Thyroid gland (tissue), 4 donors: Measurements from ENCODE around the gene CPLX1. TPM values are rescaled to one million over a fixed set of nuclear protein-coding genes. Genes with fewer than 3 reads are reported as not detected.

ENCODE experiments used
- DNase-seq, 2 donors: peaks; one replicate each; pipeline ENCODE4 v3.0.0-alpha.2; 2019
- H3K27ac ChIP-seq, 3 donors: fragments of 200-600 bp; sonication (generic); 1 replicate in 2 of 3; 2 replicates in 1 of 3; pipeline ENCODE4 v1.5.1; 2016 to 2019; ENCODE audit warnings: mild to moderate bottlenecking in 1 of 3, moderate library complexity in 1 of 3
- H3K27me3 ChIP-seq: fragments of 200-600 bp; sonication (generic); one replicate; pipeline ENCODE4 v1.5.1; 2019
- H3K36me3 ChIP-seq, 2 donors: fragments of 200-600 bp; sonication (generic); one replicate each; pipeline ENCODE4 v1.5.1; 2016 to 2019
- H3K4me1 ChIP-seq, 2 donors: fragments of 200-600 bp; sonication (generic); one replicate each; pipeline ENCODE4 v1.5.1; 2017 to 2019
- H3K4me3 ChIP-seq, 3 donors: fragments of 200-600 bp; sonication (generic); replicated peaks in 1 of 3; 1 replicate in 2 of 3; 2 replicates in 1 of 3; pipeline ENCODE4 v1.5.1; 2016; ENCODE audit warnings: mild to moderate bottlenecking in 1 of 3
- H3K9me3 ChIP-seq: fragments of 200-600 bp; sonication (generic); one replicate; pipeline ENCODE4 v1.5.1; 2017
- CTCF ChIP-seq, 6 experiments: fragments of 200-600 bp in 3 of 6; fragments of 450-650 bp in 3 of 6; sonication (generic) in 3 of 6; IDR thresholded peaks; one replicate each; pipeline ENCODE4 v1.5.1; 2016 to 2019; ENCODE audit warnings: antibody characterized with exemption in 6 of 6, mild to moderate bottlenecking in 2 of 6, inconsistent platforms in 1 of 6, moderate library complexity in 1 of 6
- POLR2A ChIP-seq, 2 donors: fragments of 450-650 bp; IDR thresholded peaks; one replicate each; pipeline ENCODE4 v1.6.1; 2017; ENCODE audit warnings: antibody characterized with exemption in 2 of 2, mild to moderate bottlenecking in 2 of 2, moderate library complexity in 1 of 2
- WGBS, 2 donors: methylation state at CpG; one replicate each; pipeline ENCODE4 v1.1.5; 2017; 5-methylcytosine and 5-hydroxymethylcytosine counted together
- intact Hi-C: fragments of 100-400 bp; cut with DNase I; formaldehyde crosslinking; loops from one replicate; pipeline ENCODE4 v1.15.1; 2023
- total RNA-seq, 4 donors: library from RNA; depleted of rRNA; stranded (reverse); fragments of >200 nt; gene quantifications; one replicate each; pipeline ENCODE4 v1.2.3, GENCODE V29; 2016

CPLX1 gene
- total RNA-seq, 4 donors from 2014 or later = 0.75 to 3.2 (median 1.4) TPM; not detected in 1

GRCh38 chr4:742742-743311 lies 83.1 kb downstream of the CPLX1 start:
- Histone ChIP-seq H3K36me3 (peaks cover 8 to 16% of the 10 kb centered on the region in 2 donors), H3K9me3 (no peaks in the 10 kb centered on the region), H3K4me1 (no peaks in the 10 kb centered on the region), H3K27ac (no peak overlapping the region), H3K4me3 (no peak overlapping the region), H3K27me3 (no peaks in the 10 kb centered on the region)
- intact Hi-C loops = no loop called here
- WGBS, 2 donors = 81 to 92% methylated on average over 11 to 13 of the region's 26 CpGs
- DNase-seq = peak; percentile 58 to 70
- peak; percentile 61 to 86 (median 82) for TF ChIP-seq CTCF (IDR thresholded peaks at IDR 0.05)
- TF ChIP-seq POLR2A (IDR thresholded peaks at IDR 0.05) = no peak

GRCh38 chr4:742096-742741 lies 83.7 kb downstream of the CPLX1 start:
- no peak overlapping the region for H3K4me3 ChIP-seq
- TF ChIP-seq CTCF (IDR thresholded peaks at IDR 0.05) (no peak), POLR2A (IDR thresholded peaks at IDR 0.05) (no peak)
- no peaks in the 10 kb centered on the region for H3K4me1 ChIP-seq
- no peaks in the 10 kb centered on the region for H3K27me3 ChIP-seq
- H3K36me3 ChIP-seq = peaks cover 14 to 23% of the 10 kb centered on the region in 2 donors
- DNase-seq = no peak
- H3K27ac ChIP-seq = no peak overlapping the region
- intact Hi-C loops = no loop called here
- WGBS, 2 donors = 86 to 90% methylated on average over 18 to 19 of the region's 21 CpGs
- no peaks in the 10 kb centered on the region for H3K9me3 ChIP-seq

GRCh38 chr4:740656-741282 lies 85.2 kb downstream of the CPLX1 start:
- 86 to 91% methylated on average over 19 of the region's 19 CpGs for WGBS, 2 donors
- intact Hi-C loops = no loop called here
- DNase-seq = no peak
- Histone ChIP-seq H3K27ac (no peak overlapping the region), H3K4me3 (no peak overlapping the region), H3K4me1 (no peaks in the 10 kb centered on the region), H3K36me3 (peaks cover 17 to 26% of the 10 kb centered on the region in 2 donors), H3K27me3 (no peaks in the 10 kb centered on the region), H3K9me3 (no peaks in the 10 kb centered on the region)
- no peak for TF ChIP-seq CTCF (IDR thresholded peaks at IDR 0.05)
- TF ChIP-seq POLR2A (IDR thresholded peaks at IDR 0.05) = no peak

GRCh38 chr4:740011-740410 lies 85.9 kb downstream of the CPLX1 start:
- WGBS, 2 donors = 88 to 92% methylated on average over 12 of the region's 12 CpGs
- Histone ChIP-seq H3K4me3 (no peak overlapping the region), H3K27ac (no peak overlapping the region), H3K36me3 (peaks cover 25 to 33% of the 10 kb centered on the region in 2 donors), H3K27me3 (no peaks in the 10 kb centered on the region), H3K4me1 (no peaks in the 10 kb centered on the region), H3K9me3 (no peaks in the 10 kb centered on the region)
- intact Hi-C loops = no loop called here
- no peak for DNase-seq
- TF ChIP-seq CTCF (IDR thresholded peaks at IDR 0.05) (no peak), POLR2A (IDR thresholded peaks at IDR 0.05) (no peak)

GRCh38 chr4:739569-739968 lies 86.4 kb downstream of the CPLX1 start:
- WGBS, 2 donors = 95 to 97% methylated on average over 19 to 22 of the region's 22 CpGs
- Histone ChIP-seq H3K36me3 (peaks cover 29 to 38% of the 10 kb centered on the region in 2 donors), H3K27ac (no peak overlapping the region), H3K9me3 (no peaks in the 10 kb centered on the region), H3K4me1 (no peaks in the 10 kb centered on the region), H3K4me3 (no peak overlapping the region), H3K27me3 (no peaks in the 10 kb centered on the region)
- TF ChIP-seq CTCF (IDR thresholded peaks at IDR 0.05) = no peak
- TF ChIP-seq POLR2A (IDR thresholded peaks at IDR 0.05) = no peak
- DNase-seq = no peak
- intact Hi-C loops = no loop called here
